NCI-H146 treated with DMSO at 0.1 percent for 48 hours (cell line): ENCODE data around the gene ATP11B.

Experiments used
- DNase-seq: peaks from one replicate; lab custom pipeline; 2025; ENCODE audit not compliant: unreplicated experiment; lab: John Stamatoyannopoulos, UW

ATP11B gene

GRCh38 chr3:182792901-182793662 lies at the start of gene ATP11B:
ATP11B (plus strand) TSS chr3:182793504; CDS start chr3:182793760, 256 bp downstream.
- DNase-seq, result peak; percentile 90

- DNase-seq, result no peak
Measured at GRCh38 chr3:182746959-182747358, 46.3 kb upstream of the ATP11B start.

GRCh38 chr3:182755308-182755707 lies 38.0 kb upstream of the ATP11B start:
- DNase-seq, result no peak

- no peak for DNase-seq
Measured at GRCh38 chr3:182755712-182756111, 37.6 kb upstream of the ATP11B start.

- DNase-seq, result no peak
Measured at GRCh38 chr3:182760576-182761164, 32.6 kb upstream of the ATP11B start.

GRCh38 chr3:182763896-182764295 lies 29.4 kb upstream of the ATP11B start:
- no peak for DNase-seq

GRCh38 chr3:182765287-182765686 lies 28.0 kb upstream of the ATP11B start:
- no peak for DNase-seq

GRCh38 chr3:182766099-182766498 lies 27.2 kb upstream of the ATP11B start:
- no peak for DNase-seq

- no peak for DNase-seq
Measured at GRCh38 chr3:182768413-182768812, 24.9 kb upstream of the ATP11B start.

GRCh38 chr3:182769673-182770072 lies 23.6 kb upstream of the ATP11B start:
- DNase-seq, result no peak

- no peak for DNase-seq
Measured at GRCh38 chr3:182782149-182782548, 11.2 kb upstream of the ATP11B start.

- no peak for DNase-seq
Measured at GRCh38 chr3:182783106-182783505, 10.2 kb upstream of the ATP11B start.

- no peak for DNase-seq
Measured at GRCh38 chr3:182784542-182784941, 8.8 kb upstream of the ATP11B start.

GRCh38 chr3:182785142-182785541 lies 8.2 kb upstream of the ATP11B start:
- no peak for DNase-seq

- DNase-seq, result no peak
Measured at GRCh38 chr3:182785756-182786155, 7.5 kb upstream of the ATP11B start.

- no peak for DNase-seq
Measured at GRCh38 chr3:182786564-182787196, 6.6 kb upstream of the ATP11B start.

GRCh38 chr3:182787302-182788036 lies 5.8 kb upstream of the ATP11B start:
- no peak for DNase-seq

- no peak for DNase-seq
Measured at GRCh38 chr3:182789371-182789770, 3.9 kb upstream of the ATP11B start.

GRCh38 chr3:182790612-182791011 lies 2.7 kb upstream of the ATP11B start:
- DNase-seq, result no peak

GRCh38 chr3:182793663-182794454 lies 555 bp downstream of the ATP11B start:
- peak; percentile 63 for DNase-seq
